CD4-positive, alpha-beta T cell treated with Interferon gamma for 1 hour (primary cell): Measurements from ENCODE around the gene PRDM8.
A peak's percentile ranks its signal among the peaks of the same experiment; 100 is the strongest.

ENCODE experiments used
- DNase-seq: peaks from one replicate; pipeline ENCODE4 v3.0.0-alpha.2; 2020

The PRDM8 gene

GRCh38 chr4:80202190-80202711 lies 4.9 kb downstream of the PRDM8 start:
- peak; percentile 74 for DNase-seq

- DNase-seq, result peak; percentile 56
Observed at GRCh38 chr4:80202741-80203553, 5.6 kb downstream of the PRDM8 start.

- no peak for DNase-seq
Observed at GRCh38 chr4:80204433-80205011, 7.2 kb downstream of the PRDM8 start.

GRCh38 chr4:80206111-80206510 lies 8.8 kb downstream of the PRDM8 start:
- DNase-seq, result no peak

- no peak for DNase-seq
Observed at GRCh38 chr4:80206521-80207171, 9.3 kb downstream of the PRDM8 start.

- no peak for DNase-seq
Observed at GRCh38 chr4:80207172-80207583, 9.9 kb downstream of the PRDM8 start.

- DNase-seq, result no peak
Observed at GRCh38 chr4:80207664-80208063, 10.4 kb downstream of the PRDM8 start.

- DNase-seq, result no peak
Observed at GRCh38 chr4:80208610-80209339, 11.5 kb downstream of the PRDM8 start.

- DNase-seq, result no peak
Observed at GRCh38 chr4:80209340-80209701, 12.0 kb downstream of the PRDM8 start.

- no peak for DNase-seq
Observed at GRCh38 chr4:80210549-80210948, 13.2 kb downstream of the PRDM8 start.

- no peak for DNase-seq
Observed at GRCh38 chr4:80213117-80213815, 16.0 kb downstream of the PRDM8 start.

- no peak for DNase-seq
Observed at GRCh38 chr4:80215449-80216052, 18.2 kb downstream of the PRDM8 start.

- no peak for DNase-seq
Observed at GRCh38 chr4:80216100-80216761, 18.9 kb downstream of the PRDM8 start.

- DNase-seq, result no peak
Observed at GRCh38 chr4:80219301-80220025, 22.2 kb downstream of the PRDM8 start.

- DNase-seq, result no peak
Observed at GRCh38 chr4:80220711-80221110, 23.4 kb downstream of the PRDM8 start.

- no peak for DNase-seq
Observed at GRCh38 chr4:80221161-80221560, 23.9 kb downstream of the PRDM8 start.

GRCh38 chr4:80225595-80225994 lies 28.3 kb downstream of the PRDM8 start:
- no peak for DNase-seq

- no peak for DNase-seq
Observed at GRCh38 chr4:80226094-80226493, 28.8 kb downstream of the PRDM8 start.

- DNase-seq, result no peak
Observed at GRCh38 chr4:80228460-80228859, 31.2 kb downstream of the PRDM8 start.

- DNase-seq, result no peak
Observed at GRCh38 chr4:80229128-80229527, 31.8 kb downstream of the PRDM8 start.

- DNase-seq, result no peak
Observed at GRCh38 chr4:80229590-80229989, 32.3 kb downstream of the PRDM8 start.
